K562 (cell line): Measurements from ENCODE around the gene IL4I1. TPM values are rescaled to one million over a fixed set of nuclear protein-coding genes. Genes with fewer than 3 reads are reported as not detected.

Experiments
- HMGN3 ChIP-seq: IDR thresholded peaks from 2 replicates; pipeline ENCODE4 v1.6.1; 2011; ENCODE audit warnings: borderline replicate concordance, low read depth, mild to moderate bottlenecking, mixed read lengths, low read length; ENCODE audit not compliant: insufficient read length; ENCODE audit errors: extremely low read depth
- MIER1 ChIP-seq: fragments of 450-650 bp; IDR thresholded peaks from 2 replicates; pipeline ENCODE4 v1.6.1; 2016; ENCODE audit warnings: antibody characterized with exemption, mild to moderate bottlenecking, low read depth
- MTA3 ChIP-seq: fragments of 450-650 bp; formaldehyde crosslinking; IDR thresholded peaks from 2 replicates; pipeline ENCODE4 v1.6.1; 2017; ENCODE audit warnings: mild to moderate bottlenecking, borderline replicate concordance
- NCOA6 ChIP-seq: fragments of 450-650 bp; IDR thresholded peaks from 2 replicates; pipeline ENCODE4 v1.6.1; 2017; ENCODE audit warnings: mild to moderate bottlenecking
- RBM17 ChIP-seq: fragments of 200-400 bp; formaldehyde crosslinking; IDR thresholded peaks from 2 replicates; pipeline ENCODE4 v1.6.1; 2017; ENCODE audit warnings: low read depth, mild to moderate bottlenecking, low read length, borderline replicate concordance
- SAP30 ChIP-seq: fragments of 200-600 bp; sonication (generic); IDR thresholded peaks from 2 replicates; pipeline ENCODE4 v1.6.1; 2012; ENCODE audit warnings: borderline replicate concordance, low read depth, mild to moderate bottlenecking, moderate library complexity, low read length, control low read depth, inconsistent platforms; ENCODE audit not compliant: insufficient read depth, poor library complexity, severe bottlenecking
- ZFP36 ChIP-seq: fragments of 150-350 bp; IDR thresholded peaks from 2 replicates; pipeline ENCODE4 v1.6.1; 2018; ENCODE audit warnings: low read length, low read depth; ENCODE audit not compliant: partially characterized antibody
- polyA plus RNA-seq, 8 experiments: library from polyadenylated mRNA; depleted of rRNA in 4 of 8; stranded (reverse) in 5 of 8; unstranded in 3 of 8; fragments of >200 nt; fragmentation: Nextera tagmentation in 2 of 8; fragmentation: Illumina TruSeq in 1 of 8; extraction: Ambion mirVana in 2 of 8; extraction: Trizol in 1 of 8; gene quantifications; 2 replicates each; pipeline versions ENCODE4 v1.2.1 to v1.2.3, GENCODE V29; 2011 to 2014; ENCODE audit warnings: inconsistent platforms in 1 of 8, missing spikeins in 1 of 8
- total RNA-seq, 7 experiments: library from RNA; depleted of rRNA in 6 of 7; stranded (reverse); fragments of >200 nt in 6 of 7; fragmentation: Illumina TruSeq in 2 of 7; extraction: Trizol in 2 of 7; gene quantifications; 2 replicates each; pipeline versions ENCODE4 v1.2.1 to v1.2.3, GENCODE V29; 2011 to 2021; ENCODE audit warnings: low replicate concordance in 1 of 7
- TF ChIP-seq, protein P1 (sequence below): sonication (generic); formaldehyde crosslinking; IDR thresholded peaks from 2 replicates; pipeline ENCODE4 v1.8.0; 2023; ENCODE audit warnings: mild to moderate bottlenecking, missing genetic modification reagents
- TF ChIP-seq, protein P2 (sequence below), 2 experiments: fragments of 450-650 bp; IDR thresholded peaks; 2 replicates each; pipeline ENCODE4 v1.6.1; 2016; ENCODE audit warnings: mild to moderate bottlenecking in 2 of 2, borderline replicate concordance in 1 of 2, low read depth in 1 of 2, moderate library complexity in 1 of 2
- TF ChIP-seq, protein P3 (sequence below): sonication (generic); formaldehyde crosslinking; IDR thresholded peaks from 2 replicates; pipeline ENCODE4 v1.8.1; 2022; ENCODE audit warnings: missing genetic modification reagents

Gene IL4I1
- total and polyA plus RNA-seq, 9 of the 15 experiments (the other 6 are each of a cell fraction or from before 2014, with no cell fraction given): 0.06 to 0.95 (median 0.43) TPM; not detected in 2

DNA sequence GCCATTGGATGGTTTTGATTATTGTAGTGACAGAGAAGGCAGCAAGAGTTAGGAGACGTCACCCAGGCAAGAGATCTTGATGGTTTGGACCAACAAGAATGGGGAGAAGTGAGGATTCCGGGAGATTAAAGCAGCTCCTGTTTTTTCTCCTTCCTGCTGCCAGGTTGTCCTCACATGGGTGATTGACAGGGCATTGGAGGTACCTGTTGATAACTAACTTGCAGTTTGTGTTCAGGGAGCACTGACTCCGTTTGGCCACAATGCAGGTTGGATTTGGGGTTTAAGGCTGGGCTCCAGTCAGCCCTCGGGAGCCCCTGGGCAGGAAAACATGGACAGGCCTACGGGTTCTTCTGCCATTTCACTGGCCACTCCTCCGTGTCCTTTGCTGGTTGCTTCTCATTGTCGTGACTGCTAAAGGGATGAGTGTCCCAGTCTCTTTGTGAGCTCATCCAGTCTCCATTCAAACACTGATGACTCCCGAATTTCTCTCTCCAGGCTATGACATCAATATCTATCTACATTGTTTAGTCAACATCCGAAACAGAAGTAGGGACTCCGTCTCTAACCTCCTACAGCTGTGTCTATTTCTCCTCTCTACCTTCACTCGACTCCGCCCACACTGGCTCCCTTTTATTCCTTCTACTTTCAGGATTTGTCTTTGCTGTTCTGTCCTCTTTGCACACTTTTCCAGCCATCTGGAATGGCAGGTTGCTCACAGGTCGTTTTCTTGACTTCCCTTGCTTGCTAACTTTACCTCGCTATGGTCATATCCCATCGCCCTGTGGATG, 47.1 kb downstream of the IL4I1 start (continued):
- TF ChIP-seq, protein P1, sequence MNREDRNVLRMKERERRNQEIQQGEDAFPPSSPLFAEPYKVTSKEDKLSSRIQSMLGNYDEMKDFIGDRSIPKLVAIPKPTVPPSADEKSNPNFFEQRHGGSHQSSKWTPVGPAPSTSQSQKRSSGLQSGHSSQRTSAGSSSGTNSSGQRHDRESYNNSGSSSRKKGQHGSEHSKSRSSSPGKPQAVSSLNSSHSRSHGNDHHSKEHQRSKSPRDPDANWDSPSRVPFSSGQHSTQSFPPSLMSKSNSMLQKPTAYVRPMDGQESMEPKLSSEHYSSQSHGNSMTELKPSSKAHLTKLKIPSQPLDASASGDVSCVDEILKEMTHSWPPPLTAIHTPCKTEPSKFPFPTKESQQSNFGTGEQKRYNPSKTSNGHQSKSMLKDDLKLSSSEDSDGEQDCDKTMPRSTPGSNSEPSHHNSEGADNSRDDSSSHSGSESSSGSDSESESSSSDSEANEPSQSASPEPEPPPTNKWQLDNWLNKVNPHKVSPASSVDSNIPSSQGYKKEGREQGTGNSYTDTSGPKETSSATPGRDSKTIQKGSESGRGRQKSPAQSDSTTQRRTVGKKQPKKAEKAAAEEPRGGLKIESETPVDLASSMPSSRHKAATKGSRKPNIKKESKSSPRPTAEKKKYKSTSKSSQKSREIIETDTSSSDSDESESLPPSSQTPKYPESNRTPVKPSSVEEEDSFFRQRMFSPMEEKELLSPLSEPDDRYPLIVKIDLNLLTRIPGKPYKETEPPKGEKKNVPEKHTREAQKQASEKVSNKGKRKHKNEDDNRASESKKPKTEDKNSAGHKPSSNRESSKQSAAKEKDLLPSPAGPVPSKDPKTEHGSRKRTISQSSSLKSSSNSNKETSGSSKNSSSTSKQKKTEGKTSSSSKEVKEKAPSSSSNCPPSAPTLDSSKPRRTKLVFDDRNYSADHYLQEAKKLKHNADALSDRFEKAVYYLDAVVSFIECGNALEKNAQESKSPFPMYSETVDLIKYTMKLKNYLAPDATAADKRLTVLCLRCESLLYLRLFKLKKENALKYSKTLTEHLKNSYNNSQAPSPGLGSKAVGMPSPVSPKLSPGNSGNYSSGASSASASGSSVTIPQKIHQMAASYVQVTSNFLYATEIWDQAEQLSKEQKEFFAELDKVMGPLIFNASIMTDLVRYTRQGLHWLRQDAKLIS (CRISPR knock-in tag): no peak
- TF ChIP-seq MTA3 (no peak), HMGN3 (no peak), RBM17 (no peak), SAP30 (no peak), MIER1 (no peak), NCOA6 (no peak), ZFP36 (no peak)
- TF ChIP-seq, protein P2, sequence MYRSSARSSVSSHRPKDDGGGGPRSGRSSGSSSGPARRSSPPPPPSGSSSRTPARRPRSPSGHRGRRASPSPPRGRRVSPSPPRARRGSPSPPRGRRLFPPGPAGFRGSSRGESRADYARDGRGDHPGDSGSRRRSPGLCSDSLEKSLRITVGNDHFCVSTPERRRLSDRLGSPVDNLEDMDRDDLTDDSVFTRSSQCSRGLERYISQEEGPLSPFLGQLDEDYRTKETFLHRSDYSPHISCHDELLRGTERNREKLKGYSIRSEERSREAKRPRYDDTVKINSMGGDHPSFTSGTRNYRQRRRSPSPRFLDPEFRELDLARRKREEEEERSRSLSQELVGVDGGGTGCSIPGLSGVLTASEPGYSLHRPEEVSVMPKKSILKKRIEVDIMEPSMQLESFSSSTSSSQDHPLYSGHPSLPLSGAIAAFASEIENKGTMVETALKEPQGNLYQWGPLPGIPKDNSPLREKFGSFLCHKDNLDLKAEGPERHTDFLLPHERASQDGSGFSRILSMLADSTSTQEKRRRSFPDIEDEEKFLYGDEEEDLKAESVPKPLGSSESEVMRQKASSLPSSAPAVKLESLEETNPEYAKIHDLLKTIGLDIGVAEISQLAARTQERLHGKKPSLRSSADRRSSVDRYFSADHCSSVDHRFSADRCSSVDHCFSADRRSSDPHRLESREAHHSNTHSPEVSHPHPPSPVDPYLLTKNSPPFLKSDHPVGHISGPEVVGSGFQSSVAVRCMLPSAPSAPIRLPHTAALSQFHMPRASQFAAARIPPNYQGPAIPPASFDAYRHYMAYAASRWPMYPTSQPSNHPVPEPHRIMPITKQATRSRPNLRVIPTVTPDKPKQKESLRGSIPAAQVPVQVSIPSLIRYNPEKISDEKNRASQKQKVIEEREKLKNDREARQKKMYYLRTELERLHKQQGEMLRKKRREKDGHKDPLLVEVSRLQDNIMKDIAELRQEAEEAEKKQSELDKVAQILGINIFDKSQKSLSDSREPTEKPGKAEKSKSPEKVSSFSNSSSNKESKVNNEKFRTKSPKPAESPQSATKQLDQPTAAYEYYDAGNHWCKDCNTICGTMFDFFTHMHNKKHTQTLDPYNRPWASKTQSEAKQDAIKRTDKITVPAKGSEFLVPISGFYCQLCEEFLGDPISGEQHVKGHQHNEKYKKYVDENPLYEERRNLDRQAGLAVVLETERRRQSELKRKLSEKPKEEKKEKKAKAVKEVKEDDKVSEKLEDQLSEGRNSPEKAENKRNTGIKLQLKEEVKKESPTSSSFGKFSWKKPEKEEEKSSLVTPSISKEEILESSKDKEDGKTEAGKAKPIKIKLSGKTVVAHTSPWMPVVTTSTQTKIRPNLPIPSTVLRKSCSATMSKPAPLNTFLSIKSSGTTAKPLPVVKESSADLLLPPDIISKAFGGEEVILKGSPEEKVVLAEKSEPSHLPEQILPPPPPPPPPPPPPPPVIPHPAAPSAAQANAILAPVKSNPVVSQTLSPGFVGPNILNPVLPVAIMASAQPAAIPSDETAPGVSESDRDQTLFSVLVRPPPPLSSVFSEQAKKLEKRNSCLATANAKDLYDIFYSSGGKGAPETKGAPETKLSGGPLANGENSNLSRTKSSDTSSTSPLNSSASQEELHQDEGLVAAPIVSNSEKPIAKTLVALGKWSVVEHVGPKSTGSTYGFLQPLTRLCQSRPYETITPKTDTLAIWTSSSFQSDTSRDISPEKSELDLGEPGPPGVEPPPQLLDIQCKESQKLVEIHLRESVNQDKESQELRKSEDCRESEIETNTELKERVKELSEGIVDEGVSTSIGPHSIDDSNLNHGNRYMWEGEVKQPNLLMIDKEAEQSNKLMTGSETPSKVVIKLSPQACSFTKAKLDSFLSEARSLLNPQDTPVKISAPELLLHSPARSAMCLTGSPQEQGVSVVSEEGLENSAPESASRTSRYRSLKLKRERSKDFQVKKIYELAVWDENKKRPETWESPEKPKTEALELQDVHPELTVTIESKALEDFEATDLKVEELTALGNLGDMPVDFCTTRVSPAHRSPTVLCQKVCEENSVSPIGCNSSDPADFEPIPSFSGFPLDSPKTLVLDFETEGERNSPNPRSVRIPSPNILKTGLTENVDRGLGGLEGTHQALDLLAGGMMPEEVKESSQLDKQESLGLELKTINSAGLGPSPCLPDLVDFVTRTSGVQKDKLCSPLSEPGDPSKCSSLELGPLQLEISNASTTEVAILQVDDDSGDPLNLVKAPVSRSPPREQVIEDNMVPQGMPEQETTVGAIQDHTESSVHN (IDR thresholded peaks at IDR 0.05; ENCODE audit: borderline replicate concordance in 1 of 2, low read depth in 1 of 2): no peak
- TF ChIP-seq, protein P3, sequence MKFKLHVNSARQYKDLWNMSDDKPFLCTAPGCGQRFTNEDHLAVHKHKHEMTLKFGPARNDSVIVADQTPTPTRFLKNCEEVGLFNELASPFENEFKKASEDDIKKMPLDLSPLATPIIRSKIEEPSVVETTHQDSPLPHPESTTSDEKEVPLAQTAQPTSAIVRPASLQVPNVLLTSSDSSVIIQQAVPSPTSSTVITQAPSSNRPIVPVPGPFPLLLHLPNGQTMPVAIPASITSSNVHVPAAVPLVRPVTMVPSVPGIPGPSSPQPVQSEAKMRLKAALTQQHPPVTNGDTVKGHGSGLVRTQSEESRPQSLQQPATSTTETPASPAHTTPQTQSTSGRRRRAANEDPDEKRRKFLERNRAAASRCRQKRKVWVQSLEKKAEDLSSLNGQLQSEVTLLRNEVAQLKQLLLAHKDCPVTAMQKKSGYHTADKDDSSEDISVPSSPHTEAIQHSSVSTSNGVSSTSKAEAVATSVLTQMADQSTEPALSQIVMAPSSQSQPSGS (CRISPR knock-in tag): no peak
